NCI-H774 (cell line): Measurements from ENCODE around the gene NDRG2.
A peak's percentile ranks its signal among the peaks of the same experiment; 100 is the strongest.
"Not testable (repeated sequence)": the region's sequence is repeated elsewhere in the genome, so short reads cannot be mapped to it uniquely, and the experiment has no call there.

Experiments
- DNase-seq: peaks from one replicate; lab custom pipeline; 2025; lab: John Stamatoyannopoulos, UW

The NDRG2 gene

DNA sequence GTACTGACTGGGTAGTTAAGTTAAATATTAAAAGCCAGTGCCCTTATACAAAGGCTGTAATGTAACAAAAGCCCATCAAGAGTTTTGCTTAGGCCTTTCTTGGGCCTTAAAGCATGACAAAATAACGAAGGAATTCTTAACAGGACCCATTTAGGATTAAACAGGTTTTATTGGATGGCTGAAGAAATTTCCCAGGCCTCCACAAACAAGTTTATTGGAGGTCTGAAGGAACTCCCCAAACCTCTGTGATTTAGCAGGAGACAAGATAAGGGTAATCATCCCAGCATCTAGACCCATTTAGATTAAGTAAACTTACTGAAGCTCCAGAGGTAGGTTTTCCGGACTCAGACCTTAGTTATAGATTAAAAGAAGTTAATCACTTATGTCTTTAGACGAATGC is 15.1 kb downstream of the NDRG2 start:
- not testable (repeated sequence) for DNase-seq

DNA sequence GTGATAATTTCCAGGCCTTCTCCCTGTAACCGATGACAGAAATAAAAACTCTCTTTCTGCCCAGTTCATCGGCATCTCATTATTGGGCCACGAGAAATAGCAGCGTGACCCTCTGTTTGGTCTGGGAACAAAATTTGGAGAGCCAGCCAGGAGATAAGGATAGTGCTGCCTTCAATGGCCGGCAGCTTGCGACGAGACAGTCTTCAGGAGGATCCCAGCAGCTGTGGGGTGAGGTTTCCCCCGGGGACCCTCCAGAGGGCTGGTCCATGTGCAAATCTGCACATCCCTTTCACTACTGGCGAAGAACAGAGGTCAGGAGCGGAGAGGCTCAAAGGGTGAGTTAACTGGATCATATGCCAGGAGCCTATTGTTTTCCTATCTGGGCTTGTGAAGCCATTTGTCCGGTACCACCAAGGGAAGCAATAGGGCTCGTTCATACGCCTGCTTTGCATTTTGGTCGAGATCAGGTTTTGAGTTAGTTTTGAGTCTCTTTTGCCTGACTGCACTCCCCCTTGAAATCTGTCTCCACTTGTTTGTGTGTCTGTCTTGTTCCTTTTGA is 21.0 kb downstream of the NDRG2 start:
- no peak for DNase-seq

DNA sequence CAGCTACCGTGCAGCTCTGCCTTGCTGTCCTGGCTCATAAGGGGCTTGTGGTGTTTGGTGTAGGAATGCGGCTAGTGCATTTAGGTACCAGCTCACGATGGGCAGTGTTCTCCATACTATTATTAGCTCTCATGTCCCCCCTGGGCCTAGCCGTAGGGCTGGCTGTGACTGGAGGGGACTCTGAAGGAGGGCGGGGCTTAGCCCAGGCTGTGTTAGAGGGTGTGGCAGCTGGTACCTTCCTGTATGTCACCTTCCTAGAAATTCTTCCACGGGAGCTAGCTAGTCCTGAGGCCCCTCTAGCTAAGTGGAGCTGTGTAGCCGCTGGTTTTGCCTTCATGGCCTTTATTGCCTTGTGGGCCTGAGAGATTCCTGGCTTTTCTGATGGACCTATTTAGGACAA is 23.6 kb downstream of the NDRG2 start:
- DNase-seq = no peak

DNA sequence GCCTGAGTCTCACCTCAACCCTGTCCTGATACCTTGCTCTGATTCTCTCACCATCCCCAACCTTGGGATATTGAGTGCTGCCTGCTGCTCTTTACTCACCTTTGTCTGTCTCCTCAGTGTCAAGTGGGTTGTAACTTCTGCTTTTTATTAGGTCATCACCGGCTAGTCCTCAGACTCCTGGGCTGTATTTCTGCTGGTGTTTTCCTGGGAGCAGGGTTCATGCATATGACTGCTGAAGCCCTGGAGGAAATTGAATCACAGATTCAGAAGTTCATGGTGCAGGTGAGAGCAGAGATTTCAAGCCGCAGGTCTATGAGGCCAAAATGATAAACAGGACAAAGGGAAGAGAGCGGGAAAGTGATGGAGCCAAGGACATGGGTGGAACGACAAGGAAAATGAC is 25.3 kb downstream of the NDRG2 start:
- DNase-seq = no peak

DNA sequence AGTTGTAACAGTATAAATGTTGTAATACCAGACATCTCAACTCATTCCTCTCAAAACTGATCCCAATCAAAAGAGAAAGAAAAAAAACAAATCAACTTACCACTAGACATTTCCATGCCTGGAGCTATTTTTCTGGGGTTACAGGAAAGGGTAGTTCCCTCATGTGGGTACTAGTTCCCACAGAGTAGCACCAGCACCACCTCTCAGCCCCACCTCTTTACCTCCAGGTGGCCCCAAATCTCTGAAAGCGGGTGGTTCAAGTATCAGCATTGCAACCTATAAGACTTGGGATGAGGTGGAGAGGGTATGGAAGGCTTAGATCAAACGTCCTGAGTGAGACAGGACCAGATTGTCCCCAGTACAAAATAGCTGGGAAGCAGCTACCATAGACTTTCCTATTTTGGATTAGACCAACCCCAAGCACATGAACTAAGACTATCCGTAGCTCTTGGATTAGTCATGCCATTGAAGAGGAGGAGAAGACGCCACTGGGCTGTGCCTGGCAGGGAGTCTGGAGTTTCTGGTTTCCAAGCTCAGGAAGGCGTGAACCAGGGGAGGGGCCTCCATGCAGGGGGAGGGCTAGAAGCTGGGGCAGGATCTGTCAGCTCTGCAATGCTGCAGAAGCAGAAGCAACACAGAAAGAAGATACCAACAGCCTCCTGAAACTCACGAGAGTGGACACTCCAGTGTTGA is 26.0 kb downstream of the NDRG2 start, which contains the start of gene SLC39A2:
SLC39A2 (plus strand) TSS at position 620 of the 693 bp plus-strand sequence. CDS start 154 bp downstream, outside the sequence.
- no peak for DNase-seq

DNA sequence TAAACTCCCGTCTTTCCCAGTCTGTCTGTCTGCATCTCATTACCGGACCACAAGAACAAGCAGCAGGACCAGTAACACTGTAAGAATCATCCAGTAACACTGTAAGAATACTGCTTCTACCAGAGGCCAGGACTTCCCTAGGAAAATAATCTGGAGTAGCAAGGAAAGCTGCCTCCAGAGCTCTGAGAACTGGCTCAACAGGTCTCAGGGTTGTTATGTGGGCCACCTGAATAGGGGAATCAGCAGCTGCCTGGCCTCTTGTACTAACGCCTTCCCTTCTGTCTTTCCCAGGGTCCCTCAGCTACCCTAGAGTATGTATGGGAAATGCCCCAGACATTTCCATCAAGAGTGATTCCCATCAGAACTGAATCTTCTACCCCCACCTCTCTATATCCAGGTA is 26.7 kb downstream of the NDRG2 start:
- no peak for DNase-seq

DNA sequence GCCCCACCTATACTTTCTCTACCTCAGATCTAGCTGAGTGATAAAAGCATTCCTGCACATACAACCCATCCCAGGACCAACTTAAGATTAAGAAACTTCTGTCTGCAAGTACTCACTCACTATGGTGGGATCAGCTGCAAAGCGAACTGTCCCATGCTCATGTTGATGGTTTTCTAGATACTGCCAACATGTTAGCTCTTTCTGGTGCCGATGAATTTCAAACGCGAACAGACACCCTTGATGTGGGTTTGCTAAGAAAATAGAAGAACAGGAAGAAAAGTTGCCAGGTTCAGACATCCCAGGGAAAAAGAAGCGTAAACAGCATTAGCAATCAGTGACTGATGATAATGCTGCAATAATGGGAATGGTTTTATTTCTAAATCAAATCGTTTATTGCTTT is 27.3 kb downstream of the NDRG2 start:
- no peak for DNase-seq

DNA sequence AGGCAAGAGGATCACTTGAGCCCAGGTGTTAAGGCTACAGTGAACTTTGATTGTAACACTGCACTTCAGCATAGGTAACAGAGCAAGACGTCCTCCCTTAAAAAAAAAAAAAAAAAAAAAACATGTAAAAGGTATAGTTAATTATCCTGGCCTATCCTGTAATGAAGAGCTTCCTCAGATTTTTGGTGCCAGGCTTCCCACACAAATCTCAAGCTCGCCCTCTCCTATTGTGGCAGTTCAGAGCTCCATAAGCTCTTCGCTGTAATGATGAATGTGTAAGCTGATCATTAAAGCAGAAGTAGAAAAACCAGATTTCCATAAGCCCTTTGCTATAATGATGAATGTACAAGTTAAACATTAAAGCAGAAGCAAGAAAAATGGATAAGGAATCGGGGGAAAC is 27.7 kb downstream of the NDRG2 start:
- DNase-seq = no peak

DNA sequence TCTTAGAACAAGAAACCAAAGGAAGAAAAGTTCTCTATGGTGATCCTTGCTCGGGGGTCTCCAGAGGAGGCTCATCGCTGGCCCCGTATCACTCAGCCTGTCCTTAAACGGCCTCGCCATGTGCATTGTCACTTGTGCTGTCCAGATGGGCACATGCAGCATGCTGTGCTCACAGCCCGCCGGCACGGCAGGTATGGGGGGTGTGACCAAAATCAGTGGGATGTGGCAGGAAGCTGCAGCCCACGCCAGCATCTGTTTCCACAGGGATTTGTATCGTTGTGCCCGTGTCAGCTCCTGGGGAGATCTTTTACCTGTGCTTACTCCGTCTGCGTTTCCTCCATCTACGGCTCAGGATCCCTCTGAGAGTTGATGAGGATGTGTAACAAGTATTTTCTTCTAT is 28.3 kb downstream of the NDRG2 start:
- DNase-seq = no peak

DNA sequence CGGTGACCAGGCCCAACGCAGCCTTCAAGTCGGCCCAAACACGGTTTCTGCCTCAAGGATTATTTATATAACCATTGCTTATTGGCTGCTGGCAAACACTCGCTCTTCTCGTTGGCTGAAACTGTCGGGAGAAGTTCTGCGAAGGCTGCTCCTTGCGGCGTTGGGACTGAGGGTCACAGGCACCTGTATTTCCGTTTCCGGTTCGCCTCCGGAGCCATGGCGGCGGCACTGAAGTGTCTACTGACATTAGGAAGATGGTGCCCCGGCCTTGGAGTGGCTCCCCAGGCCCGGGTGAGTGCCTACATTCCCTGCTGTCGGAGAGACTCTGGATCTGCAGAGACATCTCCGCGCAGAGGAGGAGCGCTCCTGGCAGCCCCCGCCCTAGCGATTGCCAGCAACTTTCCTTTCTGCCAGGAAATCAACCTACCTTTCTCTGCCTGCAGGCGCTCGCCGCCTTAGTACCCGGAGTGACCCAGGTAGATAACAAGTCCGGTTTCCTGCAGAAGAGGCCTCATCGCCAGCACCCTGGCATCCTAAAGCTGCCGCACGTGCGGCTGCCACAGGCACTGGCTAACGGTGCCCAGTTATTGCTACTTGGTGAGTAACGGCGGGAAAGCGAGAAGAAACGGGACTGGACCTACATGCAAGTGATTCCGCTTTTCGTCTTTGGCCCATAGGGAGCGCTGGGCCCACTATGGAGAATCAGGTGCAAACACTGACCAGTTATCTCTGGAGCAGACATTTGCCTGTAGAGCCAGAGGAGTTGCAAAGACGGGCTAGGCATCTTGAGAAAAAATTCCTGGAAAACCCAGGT is 34.9 kb downstream of the NDRG2 start, which contains the start of gene METTL17:
METTL17 (plus strand) TSS at position 194 of the 814 bp plus-strand sequence; CDS start at position 217, 23 bp downstream.
- peak; percentile 92 for DNase-seq

DNA sequence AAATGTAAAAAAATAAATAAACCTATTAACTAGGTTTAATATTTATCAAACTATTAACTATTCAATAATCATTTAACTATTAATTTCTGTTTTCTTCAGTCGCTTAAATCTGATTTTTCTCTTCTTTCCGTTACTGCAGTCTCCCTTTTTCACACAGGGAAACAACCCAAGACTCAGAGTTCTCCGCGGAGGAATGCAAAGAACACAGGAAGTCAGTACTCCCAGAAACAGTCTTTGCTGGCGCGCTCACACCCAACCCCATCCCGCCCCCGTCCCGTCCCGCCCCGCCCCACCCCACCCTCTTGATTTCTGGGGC is 35.4 kb downstream of the NDRG2 start:
- no peak for DNase-seq

DNA sequence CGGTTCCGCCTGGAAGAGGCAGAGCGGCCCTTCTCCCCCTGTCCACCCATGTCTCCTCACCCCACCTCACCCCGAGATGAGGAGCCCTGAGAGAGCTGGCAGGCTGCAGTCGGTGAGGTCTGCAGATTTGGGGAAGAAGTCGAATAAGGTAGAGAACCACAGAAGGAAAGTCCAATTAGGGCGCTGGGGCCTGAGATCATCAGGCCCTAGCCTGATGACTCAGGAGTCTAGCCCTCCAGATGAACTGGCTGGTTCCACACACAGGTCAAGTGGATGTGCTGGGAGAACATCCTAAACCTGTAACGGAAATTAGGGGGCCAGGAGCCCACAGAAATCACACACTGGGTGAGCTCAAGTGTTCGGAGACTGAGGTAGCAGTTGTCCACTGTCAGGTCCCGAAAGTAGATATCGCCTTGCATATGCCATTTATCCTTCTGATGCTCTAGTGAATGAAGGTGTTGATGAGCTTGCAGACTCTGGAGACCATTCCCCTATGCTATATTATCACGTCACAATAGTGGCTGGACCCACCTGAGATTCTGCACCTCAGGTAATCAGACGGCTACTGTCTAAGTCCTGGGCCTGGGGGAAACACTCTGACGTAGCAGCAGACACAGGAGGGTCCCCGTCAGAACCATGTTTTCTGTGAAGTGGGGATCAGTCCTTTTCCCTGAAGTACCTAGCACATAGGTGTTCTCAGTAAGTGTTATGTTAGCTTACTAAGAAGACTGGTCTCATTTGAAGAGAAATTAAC is 36.0 kb downstream of the NDRG2 start:
- DNase-seq = no peak

DNA sequence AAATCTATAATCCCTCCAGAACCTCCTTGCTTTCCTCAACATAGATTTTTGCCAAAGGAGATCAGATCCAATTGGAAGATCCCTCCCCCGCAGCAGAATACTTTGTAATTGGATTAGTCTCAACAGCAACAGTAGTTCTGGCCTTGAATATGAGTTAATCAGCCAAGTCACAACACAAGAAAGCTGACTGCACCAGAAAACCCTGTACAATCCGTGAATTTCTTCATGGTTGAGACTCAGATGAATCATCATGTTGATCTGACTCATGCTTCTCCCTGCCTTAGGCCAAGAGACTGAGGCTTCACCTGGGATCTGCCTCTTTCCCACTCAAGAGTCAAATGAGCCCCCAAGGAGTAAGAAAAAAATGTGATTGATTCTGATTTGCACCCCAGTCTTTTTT is 38.0 kb downstream of the NDRG2 start:
- DNase-seq = no peak

DNA sequence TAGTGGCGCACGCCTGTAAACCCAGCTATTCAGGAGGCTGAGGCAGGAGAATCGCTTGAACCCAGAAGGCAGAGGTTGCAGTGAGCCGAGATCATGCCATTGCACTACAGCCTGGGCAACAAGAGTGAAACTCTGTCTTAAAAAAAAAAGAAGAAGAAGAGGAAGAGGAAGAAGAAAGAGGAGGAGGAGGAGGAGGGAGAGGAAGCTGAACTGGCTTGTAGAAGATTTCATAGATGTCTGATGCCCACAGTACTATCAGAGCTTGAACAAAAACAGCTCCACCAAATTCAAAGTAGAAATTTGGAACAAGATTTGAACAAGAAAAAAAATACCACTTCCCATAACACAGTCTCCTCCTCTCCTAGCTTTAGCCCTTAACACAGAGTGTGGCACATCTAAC is 39.2 kb downstream of the NDRG2 start:
- DNase-seq = not testable (repeated sequence)

DNA sequence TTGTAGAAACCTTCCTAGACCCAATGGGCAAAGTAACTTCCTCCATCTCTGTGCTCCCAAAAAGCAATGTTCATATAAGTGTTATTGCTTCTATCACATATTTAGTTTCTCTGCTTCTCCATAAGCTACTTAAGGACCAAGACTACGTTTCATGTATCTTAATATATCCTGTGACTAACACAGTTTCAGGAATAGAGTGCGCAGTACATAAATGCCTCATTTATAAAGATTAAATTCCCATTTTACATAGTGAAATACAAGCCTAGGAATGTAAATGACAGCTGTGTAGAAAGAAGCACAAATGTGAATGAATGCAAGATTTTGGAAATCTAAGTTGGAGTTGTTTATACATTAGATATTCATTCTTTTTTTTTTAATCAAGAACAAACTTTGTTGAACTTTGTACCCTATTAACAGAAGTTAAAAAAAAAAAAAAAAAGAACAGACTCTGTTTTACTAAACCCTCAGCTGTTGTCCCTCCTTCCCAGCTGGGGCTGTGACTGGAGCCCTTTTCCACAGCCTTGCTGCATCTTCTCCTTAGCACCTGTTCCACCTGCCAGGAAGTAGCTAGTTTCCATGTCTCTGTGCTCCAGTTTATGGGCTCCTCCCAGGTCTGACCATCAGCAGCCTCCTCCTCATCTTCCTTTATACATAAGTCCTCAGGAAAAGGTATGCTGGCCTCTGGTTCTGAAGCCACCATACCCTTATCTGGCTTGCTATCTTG is 42.1 kb downstream of the NDRG2 start:
- no peak for DNase-seq

DNA sequence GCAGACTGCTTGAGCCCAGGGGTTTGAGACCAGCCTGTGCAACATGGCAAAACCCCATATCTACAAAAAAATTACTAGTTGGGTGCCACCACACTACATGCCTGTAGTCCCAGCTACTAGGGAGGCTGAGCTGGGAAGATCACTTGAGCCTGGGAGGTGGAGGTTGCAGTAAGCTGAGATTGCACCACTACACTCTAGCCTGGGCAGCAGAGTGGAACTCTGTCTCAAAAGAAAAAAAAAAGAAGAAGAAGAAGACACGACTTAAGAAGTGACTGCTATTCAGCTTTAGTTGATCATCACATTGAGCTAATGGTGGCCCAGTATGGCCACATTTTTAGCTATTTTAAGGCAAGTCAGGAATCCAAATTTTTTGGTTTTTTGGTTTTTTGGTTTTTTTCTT is 44.0 kb downstream of the NDRG2 start:
- no peak for DNase-seq

DNA sequence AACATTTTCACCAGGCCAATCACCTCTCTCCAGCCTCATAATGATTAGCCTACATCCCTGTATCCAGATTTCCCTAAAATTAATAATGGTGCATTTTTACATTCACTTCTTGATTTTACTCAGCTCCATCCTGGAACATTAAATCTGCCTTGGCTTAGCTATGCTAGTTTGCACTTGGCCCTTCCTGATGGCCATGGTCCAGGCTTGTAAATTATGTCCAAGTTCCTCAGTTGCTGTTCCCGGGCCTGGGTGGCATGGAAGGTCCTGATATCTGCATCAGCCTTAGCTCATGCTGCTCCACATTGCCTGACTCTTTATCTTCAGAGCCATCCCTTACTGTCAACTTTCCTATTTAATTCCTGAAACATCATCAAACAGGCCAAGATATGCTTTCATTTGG is 46.2 kb downstream of the NDRG2 start:
- no peak for DNase-seq

DNA sequence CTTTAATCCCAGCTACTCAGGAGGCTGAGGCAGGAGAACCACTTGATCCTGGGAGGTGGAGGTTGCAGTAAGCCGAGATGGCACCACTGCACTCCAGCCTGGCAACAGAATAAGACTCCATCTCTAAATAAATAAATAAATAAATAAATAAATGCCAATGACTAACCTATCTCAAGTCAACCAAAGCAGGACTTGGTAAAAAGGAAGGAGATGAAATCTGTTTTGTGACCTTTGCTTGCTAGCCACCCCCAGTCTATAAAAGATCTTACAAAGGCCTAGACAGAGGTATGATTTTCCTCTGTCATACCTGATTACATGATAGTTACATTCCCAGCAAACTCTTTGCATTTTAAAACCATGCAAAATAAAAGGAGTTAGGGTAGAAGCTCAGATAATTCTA is 48.6 kb downstream of the NDRG2 start:
- DNase-seq = no peak

DNA sequence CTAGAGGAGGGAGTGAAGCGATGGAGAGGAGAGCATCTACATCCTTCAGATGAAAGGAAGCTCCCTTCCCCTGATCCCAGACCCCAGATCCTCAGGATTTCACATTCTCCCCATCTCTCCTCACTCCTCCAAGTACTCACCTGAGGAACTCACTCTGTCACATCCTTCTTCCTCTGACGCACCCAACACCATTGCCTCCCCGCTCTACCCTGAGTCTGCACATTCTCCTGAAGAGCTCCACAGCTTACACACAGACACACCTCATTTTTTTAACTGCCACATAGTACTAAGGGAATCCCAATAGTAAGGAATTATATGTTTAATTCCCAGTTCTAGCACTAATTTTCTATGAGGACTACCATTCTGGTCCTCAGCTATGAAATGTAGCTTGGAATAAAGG is 51.4 kb downstream of the NDRG2 start:
- no peak for DNase-seq

DNA sequence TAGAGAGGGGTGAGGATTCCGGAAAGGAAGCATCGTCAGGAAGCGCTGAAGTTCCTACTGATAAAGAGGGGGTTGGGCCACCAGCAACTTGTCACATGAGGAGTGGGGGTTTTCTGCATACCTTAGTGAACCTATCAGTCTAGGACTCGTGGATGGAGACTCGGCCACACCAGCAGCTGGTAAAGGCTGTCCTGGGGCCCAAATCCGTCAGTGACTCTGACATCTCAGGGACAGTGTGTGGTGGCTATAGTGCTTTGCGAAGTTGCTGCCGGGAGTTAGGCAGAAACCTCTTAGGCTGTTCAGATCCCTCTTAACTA is 53.2 kb downstream of the NDRG2 start:
- DNase-seq = no peak

DNA sequence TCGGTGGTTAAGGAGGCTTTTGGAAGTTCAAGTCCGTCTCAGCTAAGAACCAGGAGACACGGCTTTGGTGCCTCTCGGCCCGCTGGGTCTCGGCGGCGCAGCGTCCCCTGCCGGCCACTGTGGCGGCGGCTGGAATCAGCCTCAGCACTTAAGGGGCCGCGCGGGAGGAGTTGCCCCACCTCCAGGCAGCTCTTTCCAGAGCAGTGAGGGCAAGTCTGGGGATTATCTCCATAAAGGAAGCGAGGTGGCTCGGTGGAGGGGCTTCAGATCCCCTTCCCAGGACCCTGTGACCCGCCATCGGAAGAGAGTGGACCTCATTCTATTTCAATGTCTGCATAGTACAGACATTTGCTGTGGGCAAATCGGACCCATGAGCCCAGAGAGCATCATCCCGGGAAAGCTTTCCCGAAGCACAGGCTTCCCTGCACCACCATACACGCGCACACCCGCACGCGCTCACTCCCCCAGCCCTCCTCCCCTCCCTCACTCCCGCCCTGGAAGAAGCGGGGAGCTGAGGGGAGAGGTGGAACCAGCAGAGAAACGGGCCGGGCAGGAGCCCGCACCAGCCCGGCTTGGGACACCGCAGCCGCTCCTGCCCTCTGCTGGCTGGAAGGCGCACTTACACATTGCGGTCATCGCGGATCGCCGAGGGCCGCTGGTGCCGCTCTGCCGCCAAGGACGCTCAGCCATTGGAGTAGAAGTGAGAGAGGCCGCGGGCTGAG is 53.7 kb downstream of the NDRG2 start:
- DNase-seq = peak; percentile 79

DNA sequence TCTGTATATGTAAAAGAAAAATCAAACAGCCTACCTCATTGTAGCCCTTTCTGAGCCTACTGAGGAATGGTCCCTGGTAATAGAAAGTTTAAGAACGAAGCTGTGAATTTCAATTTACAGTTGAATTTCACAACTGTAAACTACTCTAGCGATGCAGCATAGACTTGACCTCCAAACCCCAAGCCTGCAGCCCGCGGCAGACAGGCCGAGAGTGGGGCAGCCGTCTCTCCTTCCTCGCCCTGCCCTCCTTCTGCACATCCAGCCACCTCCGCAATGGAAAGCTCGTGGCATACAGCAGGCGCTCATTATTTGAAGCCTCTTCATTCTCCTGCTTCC is 54.2 kb downstream of the NDRG2 start:
- no peak for DNase-seq
